ENCODE results near the gene CHST8. TPM values are rescaled to one million over a fixed set of nuclear protein-coding genes. Genes with fewer than 3 reads are reported as not detected.

Gene CHST8
- total RNA-seq, 1 donor from 2014 or later = 0.35 TPM

- peaks cover 8% of the 10 kb centered on the region for H3K27me3 Mint-ChIP-seq (ENCODE audit: low read depth)
- H3K36me3 Mint-ChIP-seq (ENCODE audit: low read depth) = no peaks in the 10 kb centered on the region
Measured at GRCh38 chr19:33718651-33719254, 97.0 kb downstream of the CHST8 start.

GRCh38 chr19:33719366-33720154 is 97.8 kb downstream of the CHST8 start:
- no peak for DNase-seq (ENCODE audit: low spot score)
- Mint-ChIP-seq H3K27ac (ENCODE audit: unreplicated experiment) (no peak overlapping the region), H3K4me3 (ENCODE audit: unreplicated experiment) (no peak overlapping the region), H3K9me3 (ENCODE audit: low read depth) (peaks cover 17% of the 10 kb centered on the region), H3K4me1 (ENCODE audit: low read depth) (no peaks in the 10 kb centered on the region), H3K27me3 (ENCODE audit: low read depth) (peaks cover 8% of the 10 kb centered on the region), H3K36me3 (ENCODE audit: low read depth) (no peaks in the 10 kb centered on the region)
- TF ChIP-seq CTCF (IDR thresholded peaks at IDR 0.05) = no peak

More at GRCh38 chr19:33718651-33719254, 97.0 kb downstream of the CHST8 start:
- Mint-ChIP-seq H3K4me1 (ENCODE audit: low read depth) (no peaks in the 10 kb centered on the region), H3K4me3 (ENCODE audit: unreplicated experiment) (no peak overlapping the region), H3K9me3 (ENCODE audit: low read depth) (peaks cover 19% of the 10 kb centered on the region), H3K27ac (ENCODE audit: unreplicated experiment) (no peak overlapping the region)
- DNase-seq (ENCODE audit: low spot score) = no peak
- TF ChIP-seq CTCF (IDR thresholded peaks at IDR 0.05) = no peak

GRCh38 chr19:33720155-33720493 is 98.4 kb downstream of the CHST8 start:
- no peak for TF ChIP-seq CTCF (IDR thresholded peaks at IDR 0.05)
- Mint-ChIP-seq H3K4me3 (ENCODE audit: unreplicated experiment) (no peak overlapping the region), H3K9me3 (ENCODE audit: low read depth) (peaks cover 12% of the 10 kb centered on the region), H3K36me3 (ENCODE audit: low read depth) (no peaks in the 10 kb centered on the region), H3K4me1 (ENCODE audit: low read depth) (no peaks in the 10 kb centered on the region), H3K27me3 (ENCODE audit: low read depth) (peaks cover 12% of the 10 kb centered on the region), H3K27ac (ENCODE audit: unreplicated experiment) (no peak overlapping the region)
- no peak for DNase-seq (ENCODE audit: low spot score)

- peaks cover 5% of the 10 kb centered on the region for H3K9me3 Mint-ChIP-seq (ENCODE audit: low read depth)
- DNase-seq (ENCODE audit: low spot score) = no peak
- H3K4me1 Mint-ChIP-seq (ENCODE audit: low read depth) = no peaks in the 10 kb centered on the region
- no peak overlapping the region for H3K27ac Mint-ChIP-seq (ENCODE audit: unreplicated experiment)
- peak; percentile 18 for TF ChIP-seq CTCF (IDR thresholded peaks at IDR 0.05)
- H3K36me3 Mint-ChIP-seq (ENCODE audit: low read depth) = no peaks in the 10 kb centered on the region
- H3K27me3 Mint-ChIP-seq (ENCODE audit: low read depth) = peaks cover 15% of the 10 kb centered on the region
- H3K4me3 Mint-ChIP-seq (ENCODE audit: unreplicated experiment) = no peak overlapping the region
Measured at GRCh38 chr19:33720691-33721682, 99.2 kb downstream of the CHST8 start.
